Spinal cord (tissue), 10 donors: ENCODE data around the gene GPRC5C. TPM values are rescaled to one million over a fixed set of nuclear protein-coding genes. Genes with fewer than 3 reads are reported as not detected.
"Not testable (repeated sequence)": the region's sequence is repeated elsewhere in the genome, so short reads cannot be mapped to it uniquely, and the experiment has no call there.

ENCODE experiments used
- DNase-seq, 6 donors: peaks; one replicate each; pipeline versions ENCODE4 v3.0.0 to v3.0.0-alpha.2; 2013 to 2015; ENCODE audit warnings: low spot score in 6 of 6, low read depth in 4 of 6
- H3K27ac ChIP-seq: one replicate; pipeline ENCODE4 v1.5.1; 2013; ENCODE audit warnings: low read depth, low read length, control low read depth
- H3K27me3 ChIP-seq: one replicate; pipeline ENCODE4 v1.6.1; 2013; ENCODE audit warnings: low read length; ENCODE audit not compliant: control insufficient read depth, insufficient read depth
- H3K36me3 ChIP-seq: one replicate; pipeline ENCODE4 v1.6.1; 2013; ENCODE audit warnings: low read length; ENCODE audit not compliant: control insufficient read depth, insufficient read depth
- H3K4me1 ChIP-seq: one replicate; pipeline ENCODE4 v1.6.1; 2013; ENCODE audit warnings: low read length; ENCODE audit not compliant: control insufficient read depth, insufficient read depth
- H3K4me3 ChIP-seq: one replicate; pipeline ENCODE4 v1.5.1; 2013; ENCODE audit warnings: low read depth, low read length, control low read depth
- H3K9me3 ChIP-seq: one replicate; pipeline ENCODE4 v1.6.1; 2013; ENCODE audit warnings: low read length; ENCODE audit not compliant: control insufficient read depth, insufficient read depth
- WGBS: methylation state at CpG from one replicate; pipeline ENCODE4 v1.1.5; 2013; ENCODE audit warnings: missing lambda C conversion rate; ENCODE audit not compliant: insufficient coverage; 5-methylcytosine and 5-hydroxymethylcytosine counted together
- polyA plus RNA-seq, 2 donors: library from polyadenylated mRNA; unstranded; fragments of 120-200 nt; gene quantifications; one replicate each; pipeline ENCODE4 v1.2.1, GENCODE V29; 2013; ENCODE audit not compliant: insufficient read length in 2 of 2
- total RNA-seq, 2 donors: library from RNA; depleted of rRNA in 1 of 2; stranded (reverse); fragments of 120-200 nt in 1 of 2; fragments of >200 nt in 1 of 2; gene quantifications; one replicate each; pipeline versions ENCODE4 v1.2.3 to v1.2.4, GENCODE V29; 2013 to 2014
- donor health status: healthy.

Gene GPRC5C
- total and polyA plus RNA-seq, 4 donors = 10.4 to 98.7 (median 17.7) TPM

- no peak for DNase-seq
- Histone ChIP-seq H3K27ac (no peak overlapping the region), H3K9me3 (peaks cover 4% of the 10 kb centered on the region), H3K4me1 (no peaks in the 10 kb centered on the region), H3K27me3 (no peaks in the 10 kb centered on the region), H3K36me3 (no peaks in the 10 kb centered on the region), H3K4me3 (no peak overlapping the region)
- 65% methylated on average over 2 of the region's 6 CpGs for WGBS
These were observed 46.7 kb downstream of the GPRC5C start for GRCh38 chr17:74478420-74479100.

DNA sequence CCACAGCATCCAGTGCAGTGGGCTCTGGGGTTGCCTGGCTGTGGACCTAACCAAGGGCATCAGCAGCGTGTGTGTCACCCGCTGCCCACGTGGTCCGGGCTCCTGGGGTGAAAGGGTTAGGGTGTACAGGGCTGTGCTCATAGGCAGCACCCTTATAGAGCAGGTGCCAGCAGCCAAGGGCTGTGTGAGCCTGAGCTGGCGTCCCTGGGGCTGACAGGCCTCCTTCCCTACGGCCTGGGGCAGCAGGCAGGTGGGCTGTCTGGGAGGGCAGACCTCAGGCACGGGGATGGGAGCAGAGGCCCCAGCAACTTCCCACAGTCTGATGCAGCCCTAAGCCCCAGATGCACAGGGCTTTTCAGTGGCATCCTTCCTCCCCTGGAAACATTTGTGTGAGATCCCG, 48.4 kb downstream of the GPRC5C start:
- 83% methylated on average over 7 of the region's 8 CpGs for WGBS
- no peaks in the 10 kb centered on the region for H3K27me3 ChIP-seq
- no peak for DNase-seq
- no peaks in the 10 kb centered on the region for H3K4me1 ChIP-seq
- H3K4me3 ChIP-seq = no peak overlapping the region
- no peaks in the 10 kb centered on the region for H3K36me3 ChIP-seq
- H3K27ac ChIP-seq = no peak overlapping the region
- peaks cover 4% of the 10 kb centered on the region for H3K9me3 ChIP-seq

DNA sequence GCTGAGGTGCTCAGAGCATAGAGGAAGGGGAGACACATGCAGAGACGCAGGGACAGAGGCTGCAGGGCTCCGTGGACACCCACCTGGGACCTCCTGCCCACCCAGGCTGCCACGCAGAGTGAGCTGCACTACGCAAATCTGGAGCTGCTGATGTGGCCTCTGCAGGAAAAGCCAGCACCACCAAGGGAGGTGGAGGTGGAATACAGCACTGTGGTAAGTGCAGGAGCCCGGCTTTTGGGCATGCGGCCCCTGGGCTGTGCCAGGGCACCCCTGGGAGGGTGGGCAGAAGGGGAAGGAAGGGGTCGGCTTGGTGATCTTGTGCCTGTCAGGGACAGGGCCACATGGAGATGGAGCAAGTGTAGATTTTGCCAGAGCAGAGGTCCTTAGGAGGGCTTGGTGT, 49.7 kb downstream of the GPRC5C start:
- DNase-seq = no peak
- no peaks in the 10 kb centered on the region for H3K36me3 ChIP-seq
- 92% methylated on average over 7 of the region's 7 CpGs for WGBS

GRCh38 chr17:74484066-74484465, 52.2 kb downstream of the GPRC5C start:
- no peak for DNase-seq
- no peaks in the 10 kb centered on the region for H3K4me1 ChIP-seq
- H3K9me3 ChIP-seq = no peaks in the 10 kb centered on the region
- no peak overlapping the region for H3K27ac ChIP-seq
- H3K27me3 ChIP-seq = no peaks in the 10 kb centered on the region
- H3K36me3 ChIP-seq = no peaks in the 10 kb centered on the region
- no peak overlapping the region for H3K4me3 ChIP-seq
- WGBS = 75% methylated on average over 9 of the region's 9 CpGs

More for the DNA sequence above, 49.7 kb downstream of the GPRC5C start:
- H3K4me3 ChIP-seq = no peak overlapping the region
- no peaks in the 10 kb centered on the region for H3K27me3 ChIP-seq
- no peak overlapping the region for H3K27ac ChIP-seq
- no peaks in the 10 kb centered on the region for H3K4me1 ChIP-seq
- no peaks in the 10 kb centered on the region for H3K9me3 ChIP-seq

- H3K4me3 ChIP-seq = no peak overlapping the region
- H3K36me3 ChIP-seq = no peaks in the 10 kb centered on the region
- no peaks in the 10 kb centered on the region for H3K4me1 ChIP-seq
- H3K9me3 ChIP-seq = no peaks in the 10 kb centered on the region
- WGBS = 84% methylated on average over 6 of the region's 9 CpGs
- no peak for DNase-seq
- H3K27me3 ChIP-seq = no peaks in the 10 kb centered on the region
- no peak overlapping the region for H3K27ac ChIP-seq
These were observed 53.3 kb downstream of the GPRC5C start for GRCh38 chr17:74485022-74485743.

DNA sequence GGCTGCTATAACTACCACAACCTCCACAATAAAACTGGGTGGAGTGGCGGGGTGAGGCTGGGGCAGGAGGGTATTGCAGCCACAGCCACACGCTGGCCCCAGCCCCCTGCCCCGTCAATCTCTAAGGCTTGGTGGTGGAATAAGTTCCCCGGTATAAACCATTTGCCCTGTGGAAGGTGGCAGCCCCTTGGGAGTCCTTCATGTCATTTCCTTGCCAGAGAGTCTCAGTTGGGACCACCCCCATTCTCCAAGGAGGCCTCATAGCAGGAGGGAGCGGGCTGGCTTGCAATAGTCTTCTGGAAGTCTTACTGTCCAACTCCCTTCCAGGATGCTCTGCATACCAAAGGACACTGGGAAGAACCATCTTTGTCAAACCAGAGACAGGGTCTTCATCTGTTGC, 54.0 kb downstream of the GPRC5C start:
- Histone ChIP-seq H3K36me3 (no peaks in the 10 kb centered on the region), H3K4me3 (no peak overlapping the region), H3K27ac (no peak overlapping the region), H3K9me3 (no peaks in the 10 kb centered on the region), H3K4me1 (no peaks in the 10 kb centered on the region), H3K27me3 (no peaks in the 10 kb centered on the region)
- 93% methylated on average over 4 of the region's 5 CpGs for WGBS
- no peak for DNase-seq

- not testable (repeated sequence) for H3K27ac ChIP-seq, H3K9me3 ChIP-seq, H3K4me1 ChIP-seq, H3K4me3 ChIP-seq, H3K36me3 ChIP-seq, DNase-seq, H3K27me3 ChIP-seq
- WGBS = 93% methylated on average over 4 of the region's 4 CpGs
These were observed 56.4 kb downstream of the GPRC5C start for GRCh38 chr17:74488276-74488675.

- Histone ChIP-seq H3K4me1 (no peaks in the 10 kb centered on the region), H3K36me3 (no peaks in the 10 kb centered on the region), H3K4me3 (no peak overlapping the region), H3K27ac (no peak overlapping the region), H3K9me3 (no peaks in the 10 kb centered on the region), H3K27me3 (no peaks in the 10 kb centered on the region)
- WGBS = 95% methylated on average over 8 of the region's 9 CpGs
- DNase-seq = no peak
These were observed 58.8 kb downstream of the GPRC5C start for GRCh38 chr17:74490716-74491115.

DNA sequence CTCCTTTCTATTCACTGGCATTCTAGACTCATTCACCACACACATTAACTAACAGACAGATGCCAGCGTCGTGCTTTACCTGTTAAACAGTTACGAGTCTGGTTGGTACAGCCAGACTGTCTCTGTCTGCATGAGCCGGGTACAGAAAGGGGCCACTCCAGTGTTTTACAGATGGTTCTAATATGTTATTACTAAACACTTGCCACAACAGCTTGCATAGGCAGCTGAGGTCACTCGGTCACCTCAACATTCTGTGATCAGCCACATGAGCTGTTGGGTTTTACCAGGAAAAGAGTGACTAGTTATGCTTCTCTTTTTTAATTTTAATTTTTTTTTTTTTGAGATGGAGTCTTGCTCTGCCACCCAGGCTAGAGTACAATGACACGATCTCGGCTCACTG, 59.7 kb downstream of the GPRC5C start:
- no peaks in the 10 kb centered on the region for H3K27me3 ChIP-seq
- WGBS = no CpG with 5 or more reads among the region's 7 CpGs
- H3K4me1 ChIP-seq = no peaks in the 10 kb centered on the region
- no peak overlapping the region for H3K4me3 ChIP-seq
- H3K36me3 ChIP-seq = no peaks in the 10 kb centered on the region
- DNase-seq = peak in 1 of 6 donors; percentile 25
- no peak overlapping the region for H3K27ac ChIP-seq
- H3K9me3 ChIP-seq = no peaks in the 10 kb centered on the region

DNA sequence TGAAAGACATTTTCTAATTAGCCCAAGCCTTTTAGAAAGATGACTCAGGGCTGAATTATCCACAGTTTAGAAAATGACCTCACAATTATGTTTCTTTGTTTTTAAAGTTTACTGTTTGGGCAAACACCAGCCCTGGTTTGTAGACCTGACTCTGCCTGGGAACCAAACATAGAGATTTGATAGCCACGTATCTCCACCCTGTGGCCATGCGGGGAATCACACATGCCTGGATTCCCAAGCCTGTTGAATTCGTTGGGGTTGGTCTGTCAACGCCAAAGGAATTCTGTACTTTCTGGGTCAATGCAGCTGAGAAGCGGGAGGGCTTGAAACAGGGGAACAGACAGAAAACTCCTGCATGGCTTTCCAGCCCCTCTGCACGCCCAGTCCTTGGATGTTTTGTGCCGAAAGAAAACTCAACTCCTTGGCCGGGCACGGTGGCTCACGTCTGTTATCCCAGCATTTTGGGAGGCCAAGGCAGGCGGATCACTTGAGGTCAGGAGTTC, 61.5 kb downstream of the GPRC5C start:
- no peaks in the 10 kb centered on the region for H3K4me1 ChIP-seq
- no peak overlapping the region for H3K4me3 ChIP-seq
- H3K27ac ChIP-seq = no peak overlapping the region
- WGBS = 26% methylated on average over 11 of the region's 11 CpGs
- no peaks in the 10 kb centered on the region for H3K27me3 ChIP-seq
- H3K9me3 ChIP-seq = no peaks in the 10 kb centered on the region
- peak; percentile 24 to 90 (median 60) for DNase-seq
- no peaks in the 10 kb centered on the region for H3K36me3 ChIP-seq
